H9 (cell line): ENCODE results near the gene MICAL2. TPM values are rescaled to one million over a fixed set of nuclear protein-coding genes. Genes with fewer than 3 reads are reported as not detected.

ENCODE experiments used
- DNase-seq: peaks from one replicate; pipeline ENCODE4 v3.0.0-alpha.2; 2017
- H2AFZ ChIP-seq: one replicate; pipeline ENCODE4 v1.6.1; 2013; ENCODE audit warnings: mild to moderate bottlenecking, low read length, control low read depth, moderate library complexity
- H2AK5ac ChIP-seq: 2 replicates; pipeline ENCODE4 v1.6.1; 2013; ENCODE audit warnings: low read length, control low read depth, mixed read lengths; ENCODE audit not compliant: insufficient read length
- H2BK120ac ChIP-seq: one replicate; pipeline ENCODE4 v1.6.1; 2013; ENCODE audit warnings: low read depth, mild to moderate bottlenecking, low read length, control low read depth, inconsistent platforms; ENCODE audit not compliant: poor library complexity, severe bottlenecking
- H2BK12ac ChIP-seq: 2 replicates; pipeline ENCODE4 v1.6.1; 2013; ENCODE audit warnings: low read length, control low read depth, mixed read lengths, low read depth; ENCODE audit not compliant: insufficient read length
- H2BK15ac ChIP-seq: 2 replicates; pipeline ENCODE4 v1.6.1; 2013; ENCODE audit warnings: low read depth, low read length, control low read depth
- H2BK20ac ChIP-seq: one replicate; pipeline ENCODE4 v1.6.1; 2013; ENCODE audit warnings: low read depth, mild to moderate bottlenecking, low read length, control low read depth, inconsistent platforms; ENCODE audit not compliant: poor library complexity, severe bottlenecking
- H2BK5ac ChIP-seq: 2 replicates; pipeline ENCODE4 v1.6.1; 2013; ENCODE audit warnings: low read length, control low read depth, mixed read lengths; ENCODE audit not compliant: insufficient read length
- H3K14ac ChIP-seq: 2 replicates; pipeline ENCODE4 v1.6.1; 2013; ENCODE audit warnings: low read length, control low read depth; ENCODE audit not compliant: insufficient read depth
- H3K18ac ChIP-seq: 2 replicates; pipeline ENCODE4 v1.6.1; 2013; ENCODE audit warnings: low read depth, mild to moderate bottlenecking, mixed read lengths, low read length, control low read depth; ENCODE audit not compliant: insufficient read length
- H3K23ac ChIP-seq: 2 replicates; pipeline ENCODE4 v1.6.1; 2013; ENCODE audit warnings: low read length, control low read depth, mixed read lengths, low read depth; ENCODE audit not compliant: insufficient read length
- H3K23me2 ChIP-seq: 2 replicates; pipeline ENCODE4 v1.6.1; 2013; ENCODE audit warnings: low read depth, mild to moderate bottlenecking, mixed read lengths, low read length, control low read depth; ENCODE audit not compliant: insufficient read length, poor library complexity, severe bottlenecking
- H3K27ac ChIP-seq: 2 replicates; pipeline ENCODE4 v1.5.1; 2013; ENCODE audit warnings: low read length, control low read depth, mixed read lengths, low read depth; ENCODE audit not compliant: insufficient read length
- H3K27me3 ChIP-seq: 2 replicates; pipeline ENCODE4 v1.6.1; 2013; ENCODE audit warnings: low read length, control low read depth, inconsistent platforms; ENCODE audit not compliant: insufficient read depth
- H3K4ac ChIP-seq: 2 replicates; pipeline ENCODE4 v1.6.1; 2013; ENCODE audit warnings: low read depth, mild to moderate bottlenecking, control low read depth, inconsistent platforms, low read length, moderate library complexity
- H3K4me1 ChIP-seq: 2 replicates; pipeline ENCODE4 v1.6.1; 2013; ENCODE audit warnings: low read length, control low read depth, inconsistent platforms; ENCODE audit not compliant: insufficient read depth
- H3K4me2 ChIP-seq: 2 replicates; pipeline ENCODE4 v1.6.1; 2013; ENCODE audit warnings: low read length, control low read depth, mixed read lengths; ENCODE audit not compliant: insufficient read length, insufficient read depth
- H3K56ac ChIP-seq: 2 replicates; pipeline ENCODE4 v1.6.1; 2013; ENCODE audit warnings: low read depth, mild to moderate bottlenecking, mixed read lengths, low read length, control low read depth; ENCODE audit not compliant: insufficient read length
- H3K79me1 ChIP-seq: 2 replicates; pipeline ENCODE4 v1.6.1; 2013; ENCODE audit warnings: low read depth, mild to moderate bottlenecking, moderate library complexity, low read length, control low read depth, inconsistent platforms; ENCODE audit not compliant: insufficient read depth, poor library complexity, severe bottlenecking
- H3K79me2 ChIP-seq: 2 replicates; pipeline ENCODE4 v1.6.1; 2013; ENCODE audit warnings: low read length, control low read depth, inconsistent platforms; ENCODE audit not compliant: insufficient read depth
- H3K9ac ChIP-seq: 2 replicates; pipeline ENCODE4 v1.6.1; 2013; ENCODE audit warnings: low read length, control low read depth, mixed read lengths; ENCODE audit not compliant: insufficient read length; ENCODE audit errors: extremely low read depth
- H3K9me3 ChIP-seq: one replicate; pipeline ENCODE4 v1.6.1; 2013; ENCODE audit warnings: low read depth, low read length, inconsistent platforms; ENCODE audit not compliant: control insufficient read depth
- H3T11ph ChIP-seq: one replicate; pipeline ENCODE4 v1.6.1; 2013; ENCODE audit warnings: mild to moderate bottlenecking, low read length, control low read depth, inconsistent platforms
- H4K20me1 ChIP-seq: one replicate; pipeline ENCODE4 v1.6.1; 2013; ENCODE audit not compliant: control insufficient read depth, insufficient read length, insufficient read depth
- H4K5ac ChIP-seq: 2 replicates; pipeline ENCODE4 v1.6.1; 2013; ENCODE audit warnings: low read depth, mild to moderate bottlenecking, mixed read lengths, low read length, control low read depth; ENCODE audit not compliant: insufficient read length
- H4K8ac ChIP-seq: replicated peaks from 2 replicates; pipeline ENCODE4 v1.6.1; 2013; ENCODE audit warnings: low read length, control low read depth, mixed read lengths, low read depth; ENCODE audit not compliant: insufficient read length
- H4K91ac ChIP-seq: 2 replicates; pipeline ENCODE4 v1.6.1; 2013; ENCODE audit warnings: low read depth, mild to moderate bottlenecking, moderate library complexity, mixed read lengths, low read length, control low read depth; ENCODE audit not compliant: insufficient read length
- H3K27ac Mint-ChIP-seq, 3 experiments: 2 replicates in 2 of 3; 3 replicates in 1 of 3; pipeline ENCODE4 v1.8.0; 2020 to 2021; ENCODE audit warnings: mixed read lengths in 3 of 3, mild to moderate bottlenecking in 1 of 3, moderate library complexity in 1 of 3
- H3K27me3 Mint-ChIP-seq: 2 replicates; pipeline ENCODE4 v1.8.0; 2021; ENCODE audit warnings: low read depth, mild to moderate bottlenecking, moderate library complexity, mixed read lengths
- H3K36me3 Mint-ChIP-seq, 3 experiments: 2 replicates in 2 of 3; 3 replicates in 1 of 3; pipeline ENCODE4 v1.8.0; 2020 to 2021; ENCODE audit warnings: low read depth in 3 of 3, mixed read lengths in 3 of 3; ENCODE audit not compliant: insufficient read depth in 1 of 3
- H3K4me1 Mint-ChIP-seq, 2 experiments: 2 replicates each; pipeline ENCODE4 v1.8.0; 2020; ENCODE audit warnings: mixed read lengths in 2 of 2
- H3K4me3 Mint-ChIP-seq, 2 experiments: 2 replicates in 1 of 2; 3 replicates in 1 of 2; pipeline ENCODE4 v1.8.0; 2020 to 2021; ENCODE audit warnings: mild to moderate bottlenecking in 2 of 2, mixed read lengths in 2 of 2, moderate library complexity in 1 of 2
- H3K9me3 Mint-ChIP-seq, 2 experiments: 2 replicates in 1 of 2; 3 replicates in 1 of 2; pipeline ENCODE4 v1.8.0; 2020; ENCODE audit warnings: mild to moderate bottlenecking in 2 of 2, mixed read lengths in 2 of 2, moderate library complexity in 1 of 2
- WGBS: extraction: QIAGEN DNeasy Blood & Tissue Kit; methylation state at CpG from one replicate; pipeline ENCODE4 v1.1.7; 2013; ENCODE audit warnings: missing lambda C conversion rate, low lambda C conversion rate, mixed read lengths; ENCODE audit not compliant: insufficient read length; ENCODE audit errors: extremely low coverage; 5-methylcytosine and 5-hydroxymethylcytosine counted together
- total RNA-seq: library from RNA; stranded (reverse); gene quantifications from 2 replicates; pipeline ENCODE4 v1.2.1, GENCODE V29; 2021
- TF ChIP-seq, protein P1 (sequence below): fragments of 200-600 bp; sonication (generic); conservative IDR thresholded peaks from 3 replicates; pipeline ENCODE4 v1.8.0; 2021; ENCODE audit warnings: antibody characterized with exemption, mild to moderate bottlenecking

The MICAL2 gene
- total RNA-seq, 1 experiment from 2014 or later, result 4.7 TPM

DNA sequence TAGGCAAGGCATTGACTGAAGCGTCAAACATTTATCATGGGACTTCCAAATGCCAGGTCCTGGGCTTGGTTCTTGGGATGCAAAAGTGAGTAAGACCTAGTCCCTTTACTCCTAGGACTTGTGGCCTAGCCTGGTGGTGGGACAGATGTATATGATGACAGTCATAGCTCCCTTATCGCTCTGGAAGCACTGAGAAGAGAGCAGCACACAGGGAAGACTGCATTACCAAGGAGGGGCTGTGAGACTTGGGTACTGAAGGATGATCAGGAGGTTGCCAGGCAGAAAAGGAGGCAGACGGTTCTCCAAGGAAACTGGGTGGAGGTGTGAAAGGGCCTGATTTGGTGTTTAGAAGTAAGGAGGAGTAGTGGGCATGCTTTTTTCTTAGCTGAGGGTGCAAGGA lies 32.5 kb downstream of the MICAL2 start:
- Mint-ChIP-seq H3K36me3 (no peaks in the 10 kb centered on the region), H3K4me3 (no peak overlapping the region), H3K4me1 (peaks cover 6 to 9% of the 10 kb centered on the region in 2 experiments), H3K9me3 (no peaks in the 10 kb centered on the region), H3K27ac (no peak overlapping the region), H3K27me3 (peaks cover 2% of the 10 kb centered on the region; the same call in 1 of the 2 replicates)
- Histone ChIP-seq H3K18ac (no peak overlapping the region), H2BK5ac (no peak overlapping the region), H3K79me2 (no peaks in the 10 kb centered on the region), H3K23me2 (no peaks in the 10 kb centered on the region), H3K4me2 (no peak overlapping the region), H2BK120ac (no peak overlapping the region), H3K4me1 (no peaks in the 10 kb centered on the region; the same call in 1 of the 2 replicates), H2BK20ac (no peak overlapping the region), H3K14ac (no peak overlapping the region), H3K27me3 (no peaks in the 10 kb centered on the region), H3T11ph (no peak overlapping the region), H4K5ac (no peak overlapping the region), H2AFZ (no peak overlapping the region), H3K9ac (no peak overlapping the region), H4K8ac (no peak overlapping the region), H3K9me3 (no peaks in the 10 kb centered on the region), H2AK5ac (no peak overlapping the region), H3K23ac (no peak overlapping the region), H3K56ac (no peak overlapping the region), H3K79me1 (no peaks in the 10 kb centered on the region), H3K4ac (no peak overlapping the region), H2BK12ac (no peak overlapping the region), H3K27ac (no peak overlapping the region), H4K91ac (no peak overlapping the region), H4K20me1 (no peaks in the 10 kb centered on the region), H2BK15ac (no peak overlapping the region)
- DNase-seq, result no peak
- TF ChIP-seq, protein P1, sequence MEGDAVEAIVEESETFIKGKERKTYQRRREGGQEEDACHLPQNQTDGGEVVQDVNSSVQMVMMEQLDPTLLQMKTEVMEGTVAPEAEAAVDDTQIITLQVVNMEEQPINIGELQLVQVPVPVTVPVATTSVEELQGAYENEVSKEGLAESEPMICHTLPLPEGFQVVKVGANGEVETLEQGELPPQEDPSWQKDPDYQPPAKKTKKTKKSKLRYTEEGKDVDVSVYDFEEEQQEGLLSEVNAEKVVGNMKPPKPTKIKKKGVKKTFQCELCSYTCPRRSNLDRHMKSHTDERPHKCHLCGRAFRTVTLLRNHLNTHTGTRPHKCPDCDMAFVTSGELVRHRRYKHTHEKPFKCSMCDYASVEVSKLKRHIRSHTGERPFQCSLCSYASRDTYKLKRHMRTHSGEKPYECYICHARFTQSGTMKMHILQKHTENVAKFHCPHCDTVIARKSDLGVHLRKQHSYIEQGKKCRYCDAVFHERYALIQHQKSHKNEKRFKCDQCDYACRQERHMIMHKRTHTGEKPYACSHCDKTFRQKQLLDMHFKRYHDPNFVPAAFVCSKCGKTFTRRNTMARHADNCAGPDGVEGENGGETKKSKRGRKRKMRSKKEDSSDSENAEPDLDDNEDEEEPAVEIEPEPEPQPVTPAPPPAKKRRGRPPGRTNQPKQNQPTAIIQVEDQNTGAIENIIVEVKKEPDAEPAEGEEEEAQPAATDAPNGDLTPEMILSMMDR, result no peak
- no CpG with 5 or more reads among the region's 3 CpGs for WGBS
